Measurements from ENCODE around the gene YY1.

YY1 gene

GRCh38 chr14:100330388-100330931, 91.5 kb downstream of the YY1 start:
- DNase-seq: no peak

GRCh38 chr14:100332071-100332639, 93.2 kb downstream of the YY1 start:
- DNase-seq: no peak

Data from nucleus accumbens (tissue), 56 donors.